Left cardiac atrium (tissue), 4 donors: ENCODE results near the gene PLPPR5. TPM values are rescaled to one million over a fixed set of nuclear protein-coding genes. Genes with fewer than 3 reads are reported as not detected.

Experiments used
- ATAC-seq, 2 donors: fragments of 200-7000 bp; cut with Tn5 transposase; one replicate each; pipeline ENCODE4 v1.9.1; 2020; ENCODE audit warnings: mild to moderate bottlenecking in 2 of 2, moderate library complexity in 2 of 2
- DNase-seq: peaks from one replicate; pipeline ENCODE4 v3.0.0-alpha.2; 2020
- intact Hi-C, 2 donors: fragments of 100-400 bp; cut with DNase I; formaldehyde crosslinking; loops; one replicate each; pipeline versions ENCODE4 v1.14.1 to v1.15.1; 2022 to 2023
- total RNA-seq, 2 donors: library from RNA; stranded (reverse); fragmentation: NEBNext Ultra II Directional; extraction: Animal tissue kit (Norgen Biotek cat#: 25700); gene quantifications; one replicate each; pipeline ENCODE4 v1.2.1, GENCODE V29; 2021
- donor health status: DM: no; HTN: yes; CAD: no.
- donor health status: DM: no; HTN: yes; CAD: no; lungs with severe emphysema.
- donor health status: DM: yes; HTN: yes; CAD: no.
- donor health status: Dilated cardiomyopathy.

The PLPPR5 gene
- total RNA-seq, 2 donors from 2014 or later: not detected

DNA sequence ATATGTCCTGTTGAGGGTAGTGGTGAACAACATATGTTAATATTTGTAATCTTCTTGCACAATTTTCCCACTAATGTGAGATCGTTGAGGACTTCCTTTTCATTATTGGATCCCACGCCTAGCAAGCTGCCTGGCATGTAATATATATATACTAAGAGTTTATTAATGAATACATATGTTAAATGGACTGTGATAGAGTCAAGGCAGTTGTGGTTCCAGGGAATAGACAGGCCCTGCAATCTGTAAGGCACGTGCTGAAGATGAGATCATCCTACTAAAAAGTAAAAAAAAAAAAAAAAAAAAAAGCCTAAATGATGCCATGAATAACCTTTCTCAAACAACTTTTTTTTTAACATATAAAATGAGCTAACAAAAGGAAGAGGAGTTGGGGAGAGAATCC is 28.9 kb downstream of the PLPPR5 start:
- ATAC-seq (no peak), DNase-seq (no peak)
- intact Hi-C loops: no loop called here

DNA sequence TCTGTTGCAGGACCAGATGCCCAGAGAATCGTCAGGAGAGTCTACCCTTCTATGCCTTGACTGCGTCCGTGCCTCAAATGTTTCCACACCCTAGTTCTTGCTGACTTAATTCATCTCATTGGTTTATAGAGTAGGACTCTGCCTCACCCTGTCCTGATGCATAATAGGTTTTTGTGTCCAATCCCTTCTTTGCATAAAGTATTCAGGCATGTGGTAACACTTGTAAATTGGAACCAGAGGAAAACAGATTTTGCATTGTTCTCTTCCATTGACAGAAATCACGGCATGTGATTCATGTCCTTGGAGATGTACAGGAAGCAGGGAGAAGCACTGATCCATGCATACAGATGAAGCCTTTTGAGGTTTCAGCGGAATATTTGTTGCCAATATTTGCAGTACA is 29.5 kb downstream of the PLPPR5 start:
- no peak for ATAC-seq
- intact Hi-C loops: no loop called here
- DNase-seq: no peak

DNA sequence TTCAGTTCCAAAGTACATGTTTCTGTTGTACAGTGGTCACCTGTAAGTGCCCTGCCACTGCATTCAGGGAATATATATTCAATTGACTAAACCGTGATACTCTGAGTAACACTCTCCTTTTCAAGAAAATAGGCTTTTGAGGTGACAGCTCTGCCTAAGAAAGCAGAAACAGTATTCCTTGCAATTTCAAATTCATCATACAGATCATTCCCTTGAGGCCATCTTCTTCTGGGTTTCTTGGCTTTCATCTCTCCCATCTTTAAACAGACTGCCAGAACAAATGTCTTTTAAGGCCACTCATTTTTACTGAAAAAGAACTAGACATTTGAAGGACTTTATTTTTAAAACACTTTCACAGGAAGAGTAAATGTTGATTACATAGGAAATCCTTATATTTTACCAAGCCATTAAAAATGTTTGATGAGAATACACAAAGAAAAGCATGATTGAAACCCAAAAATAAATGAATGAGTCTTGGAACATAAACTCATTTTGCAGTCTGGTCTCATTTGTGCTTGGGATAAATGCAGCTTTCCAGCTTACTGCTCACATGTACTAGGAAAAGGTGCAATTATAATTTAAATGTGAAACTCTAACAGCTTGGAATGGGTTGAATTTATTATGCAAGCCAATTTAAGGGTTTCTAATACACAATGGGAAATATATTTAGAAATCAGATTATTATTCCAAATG is 34.7 kb downstream of the PLPPR5 start:
- intact Hi-C loops: no loop called here
- no peak for ATAC-seq
- DNase-seq: no peak

DNA sequence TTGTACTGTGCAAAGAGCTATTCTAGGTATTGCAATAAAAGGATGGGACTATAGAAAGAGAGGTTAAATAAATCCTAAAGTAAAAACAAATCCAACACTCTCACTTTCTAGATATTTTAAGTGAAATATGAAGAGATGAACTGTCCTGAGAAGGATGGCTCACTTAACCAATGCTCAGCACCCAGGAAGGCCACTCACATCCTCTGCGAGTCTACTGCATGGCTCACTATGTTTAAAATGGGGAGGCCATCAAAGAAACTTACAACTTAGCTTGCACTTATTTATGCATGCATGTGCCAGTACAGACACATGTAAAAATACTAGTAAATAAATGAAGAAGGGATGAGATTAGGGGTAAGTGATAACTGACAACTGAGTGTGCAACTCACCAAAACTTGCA is 37.5 kb downstream of the PLPPR5 start:
- DNase-seq (no peak), ATAC-seq (no peak)
- intact Hi-C loops: no loop called here

DNA sequence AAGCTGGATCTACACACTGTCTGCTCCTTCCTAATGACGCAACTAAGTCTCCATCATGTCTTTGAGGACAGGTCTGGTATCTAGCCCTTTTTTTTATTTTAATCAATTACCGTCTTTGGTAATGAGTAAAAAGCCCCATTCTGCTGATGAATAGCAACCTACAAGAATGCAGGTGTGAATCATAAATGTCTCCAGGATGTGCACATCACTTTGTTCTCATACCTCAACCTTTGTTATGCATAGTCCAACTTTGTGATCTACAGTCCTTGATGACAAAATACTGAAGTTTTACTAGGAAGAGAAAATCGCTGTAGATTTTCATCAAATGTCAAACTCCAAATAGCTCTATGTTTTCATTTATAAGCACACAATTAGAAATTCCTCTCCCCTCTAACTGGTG is 39.3 kb downstream of the PLPPR5 start:
- intact Hi-C loops: no loop called here
- ATAC-seq (no peak), DNase-seq (no peak)

DNA sequence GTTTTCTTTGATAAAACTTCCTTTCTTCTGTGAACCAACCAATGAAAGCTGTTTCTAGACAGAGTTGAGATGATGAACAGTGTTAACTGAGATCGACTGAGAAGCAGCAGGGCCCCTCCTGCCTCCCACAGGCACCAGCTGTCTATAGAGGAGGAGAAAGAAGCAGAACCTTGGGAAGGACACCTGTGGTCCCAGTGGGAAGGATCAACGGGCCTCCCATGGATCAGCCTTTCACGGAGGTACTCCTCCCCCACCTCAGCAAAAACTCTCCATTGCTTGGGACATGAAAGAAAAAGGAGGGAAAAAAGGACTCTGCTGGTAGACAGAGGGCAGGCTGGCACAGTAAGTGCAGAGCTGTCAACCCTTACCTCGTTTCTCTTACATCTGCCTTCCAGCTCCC is 40.5 kb downstream of the PLPPR5 start:
- ATAC-seq: no peak
- intact Hi-C loops: no loop called here
- DNase-seq: no peak

DNA sequence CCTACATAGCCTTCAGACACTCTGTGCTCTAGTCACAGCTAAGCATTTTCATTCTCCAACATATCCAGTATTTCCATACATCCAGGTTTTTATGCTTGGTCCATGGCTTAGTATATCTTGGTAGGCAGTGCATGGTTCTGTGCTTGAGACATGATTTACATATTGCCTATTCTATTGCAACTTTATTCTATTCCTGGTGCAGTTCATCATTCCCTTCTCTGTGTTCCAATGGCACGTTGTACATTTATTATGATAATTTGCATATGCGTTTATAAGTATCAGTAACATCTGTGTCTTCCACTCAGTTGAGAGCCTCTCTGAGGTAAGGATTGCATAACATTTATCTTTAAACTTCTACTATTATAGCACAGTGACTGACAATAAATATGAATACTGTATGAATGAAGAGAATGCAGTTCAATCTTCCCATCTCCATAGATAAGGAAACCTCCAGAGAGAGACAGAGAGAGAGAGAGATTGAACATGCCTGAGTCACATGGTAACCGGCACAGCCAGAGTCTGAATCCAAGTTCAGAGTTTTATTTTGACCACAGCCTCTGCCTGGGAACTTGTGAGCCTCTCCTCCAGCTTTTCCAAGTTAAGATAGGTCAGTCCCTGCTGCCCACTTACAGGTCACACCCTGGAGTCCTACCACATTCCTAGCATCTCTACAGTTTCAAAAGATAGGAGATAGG is 41.5 kb downstream of the PLPPR5 start:
- no peak for ATAC-seq
- intact Hi-C loops: no loop called here

DNA sequence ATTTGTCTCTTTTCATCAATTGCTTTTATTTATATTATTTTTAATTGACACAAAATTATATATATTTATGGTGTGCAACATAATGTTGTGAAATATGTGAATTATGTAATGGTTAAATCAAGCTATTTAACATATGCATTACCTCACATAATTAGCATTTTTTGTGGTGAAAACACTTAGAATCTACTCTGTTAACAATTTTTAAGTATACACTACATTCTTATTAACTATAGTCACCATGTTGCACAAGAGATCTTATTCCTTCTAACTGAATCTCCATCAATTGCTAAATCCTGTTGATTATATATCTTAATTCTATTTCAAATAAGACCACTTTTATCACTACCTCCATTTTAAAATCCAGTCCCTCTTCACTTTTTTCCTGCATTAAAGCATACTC is 42.5 kb downstream of the PLPPR5 start:
- DNase-seq (no peak), ATAC-seq (no peak)
- intact Hi-C loops: no loop called here

More for the DNA sequence above, 41.5 kb downstream of the PLPPR5 start:
- DNase-seq: no peak

DNA sequence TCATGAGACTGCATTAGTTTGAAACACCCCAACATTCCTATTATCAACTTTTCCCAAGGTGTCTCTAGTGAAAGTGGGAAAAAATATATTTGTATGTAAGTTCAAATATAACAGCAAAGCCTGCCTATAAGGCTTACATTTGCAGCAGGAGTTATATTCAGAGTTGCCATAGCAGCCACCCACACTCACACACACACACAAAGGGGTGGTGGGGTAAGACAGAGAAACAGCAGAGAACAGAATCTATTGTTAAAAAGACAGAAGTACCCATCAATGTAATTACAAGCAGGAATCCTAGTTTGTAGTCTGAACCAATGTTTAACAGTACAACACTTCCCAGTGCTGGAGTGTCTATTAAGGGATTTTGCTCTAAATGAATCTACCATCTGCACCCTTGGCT is 55.0 kb downstream of the PLPPR5 start:
- DNase-seq (no peak), ATAC-seq (no peak)
- intact Hi-C loops: no loop called here

DNA sequence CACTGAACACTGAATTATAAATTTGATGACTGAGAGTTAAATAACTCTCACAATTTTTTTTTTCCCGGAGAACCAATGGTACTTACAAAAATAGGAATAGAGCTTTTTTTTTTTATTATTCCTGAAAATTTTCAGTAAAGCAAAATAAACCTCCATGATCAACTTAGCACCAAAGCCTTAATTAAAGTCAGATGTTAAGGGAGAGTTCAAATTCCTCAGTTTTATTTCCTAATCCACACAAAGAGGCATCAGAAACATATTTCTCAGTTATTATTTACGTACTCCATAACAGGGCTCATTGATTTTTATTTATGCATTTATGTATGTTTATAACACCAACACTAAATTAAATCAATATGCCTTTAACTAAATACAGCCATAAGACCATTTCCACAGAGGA is 55.5 kb downstream of the PLPPR5 start:
- ATAC-seq (no peak), DNase-seq (no peak)
- intact Hi-C loops: no loop called here

DNA sequence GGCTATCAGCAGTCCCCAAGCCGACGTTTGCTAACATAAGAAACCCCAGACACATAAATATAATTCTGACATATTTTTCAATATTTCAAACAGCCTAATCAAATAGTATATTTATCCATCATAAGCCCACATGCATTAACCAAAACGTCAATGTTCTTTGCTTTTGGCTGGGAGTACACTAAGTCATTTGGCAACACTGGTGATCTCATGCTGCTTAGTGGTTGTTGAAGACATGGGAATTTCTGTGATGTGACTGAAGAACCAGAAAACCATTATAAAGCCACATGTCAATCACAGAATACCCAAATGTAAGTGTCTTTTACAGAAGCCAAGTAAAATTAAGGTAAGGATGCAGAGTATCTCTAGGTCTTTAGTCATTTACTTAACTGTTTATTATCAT is 57.6 kb downstream of the PLPPR5 start:
- intact Hi-C loops: no loop called here
- no peak for DNase-seq
- no peak for ATAC-seq

DNA sequence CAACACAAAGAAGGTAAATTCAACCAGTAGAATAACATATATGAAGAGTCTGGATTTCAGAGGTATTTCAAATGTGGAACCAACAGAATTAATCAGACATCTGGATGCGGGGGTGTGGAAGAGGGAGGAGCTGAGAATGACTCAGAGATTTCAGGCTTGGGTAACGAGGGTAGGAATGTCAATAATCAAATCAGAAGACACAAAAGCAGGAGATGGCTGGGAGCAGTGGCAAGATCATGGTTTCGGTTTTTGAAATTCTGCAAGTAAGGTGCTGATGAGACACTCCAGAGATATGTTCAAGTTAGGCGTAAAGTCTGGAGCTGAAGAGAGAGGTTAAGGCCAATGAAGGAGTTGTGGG is 64.0 kb downstream of the PLPPR5 start:
- intact Hi-C loops: no loop called here
- ATAC-seq: no peak
- no peak for DNase-seq

DNA sequence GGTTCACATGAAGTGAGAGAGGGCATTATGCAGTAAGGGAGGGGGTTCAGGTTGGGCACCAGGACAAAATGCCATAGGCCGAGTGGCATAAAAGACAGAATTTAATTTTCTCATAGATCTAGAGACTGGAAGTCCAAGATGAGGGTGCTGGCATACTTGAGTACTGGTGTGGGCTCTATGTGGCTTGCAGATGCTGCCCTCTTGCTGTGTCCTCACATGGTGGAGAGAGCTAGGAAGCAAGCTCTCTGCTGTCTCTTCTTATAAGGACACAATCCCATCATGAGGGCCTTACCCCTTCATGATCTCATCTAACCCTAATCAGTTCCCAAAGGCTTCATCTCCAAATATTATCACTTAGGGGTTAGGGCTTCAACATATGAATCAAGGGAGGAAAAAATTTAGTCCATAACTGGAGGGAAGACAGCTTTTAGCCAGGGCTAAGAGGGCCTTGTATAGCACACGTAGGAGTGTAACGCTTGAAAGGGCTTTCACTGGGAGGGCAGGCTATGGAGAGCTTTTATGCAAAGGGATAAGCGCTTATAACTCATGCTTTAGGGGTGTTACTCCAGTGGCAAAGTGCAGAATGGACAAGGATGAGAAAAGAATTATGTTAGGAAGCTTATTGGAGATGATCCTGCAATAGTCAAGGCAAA is 64.5 kb downstream of the PLPPR5 start:
- intact Hi-C loops: no loop called here
- DNase-seq (no peak), ATAC-seq (no peak)

DNA sequence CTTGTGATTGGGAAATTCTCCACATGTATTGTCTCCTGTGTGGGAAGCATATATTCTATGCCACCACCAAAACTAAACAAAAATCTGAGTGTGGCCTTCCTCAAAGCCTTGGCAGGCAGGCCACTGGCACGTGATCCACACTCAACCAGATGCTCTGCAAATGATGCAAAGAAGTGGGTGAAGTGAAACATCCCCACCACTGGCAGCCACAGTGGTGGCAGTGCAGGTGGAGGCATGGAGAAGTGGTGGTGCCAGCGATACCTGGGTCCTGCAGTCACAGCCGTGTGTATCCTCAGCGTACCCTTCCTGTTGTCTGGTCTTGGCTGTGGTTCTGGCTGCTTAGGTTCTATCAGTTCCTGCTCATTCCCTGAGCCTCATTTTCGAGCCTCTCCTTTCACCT is 65.2 kb downstream of the PLPPR5 start:
- intact Hi-C loops: no loop called here
- ATAC-seq: no peak
- DNase-seq: no peak

DNA sequence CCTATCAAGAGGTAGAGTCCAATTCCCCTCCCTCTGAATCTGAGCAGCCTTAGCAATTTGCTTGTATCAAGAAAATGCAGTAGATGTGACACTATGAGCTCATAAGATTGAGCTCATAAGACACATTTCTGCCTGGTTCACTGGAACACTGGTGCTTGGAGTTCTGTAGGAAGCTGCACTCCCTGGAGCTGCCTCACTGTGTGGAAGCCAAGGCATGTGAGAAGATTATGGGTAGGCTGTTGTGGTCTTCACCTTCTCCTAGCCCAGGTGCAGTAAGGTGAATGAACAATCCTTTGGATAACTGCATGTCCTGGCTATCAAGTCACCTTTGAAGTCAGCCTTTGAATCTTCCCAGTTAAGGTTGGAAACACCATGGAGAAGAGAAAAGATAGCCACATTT is 67.3 kb downstream of the PLPPR5 start:
- DNase-seq: no peak
- ATAC-seq: no peak
- intact Hi-C loops: no loop called here

DNA sequence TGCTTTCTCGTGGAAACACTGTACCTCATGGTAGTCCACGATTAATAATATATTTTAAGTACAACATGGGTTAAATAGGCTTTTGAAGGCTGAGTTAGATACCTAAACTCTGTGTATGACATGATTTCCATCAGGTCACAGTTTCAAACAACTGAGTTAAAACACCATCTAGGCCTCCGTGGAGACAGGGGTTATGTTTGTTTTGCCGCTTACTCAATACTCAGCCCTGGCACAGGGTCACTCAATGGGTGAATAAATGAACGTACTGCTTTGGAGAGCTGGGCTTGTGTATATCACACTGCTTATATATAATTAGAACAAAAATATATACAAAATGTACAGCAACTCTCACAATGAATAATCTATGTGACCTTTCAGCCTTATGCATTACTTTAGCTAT is 72.5 kb downstream of the PLPPR5 start:
- intact Hi-C loops: no loop called here
- no peak for ATAC-seq
- no peak for DNase-seq

DNA sequence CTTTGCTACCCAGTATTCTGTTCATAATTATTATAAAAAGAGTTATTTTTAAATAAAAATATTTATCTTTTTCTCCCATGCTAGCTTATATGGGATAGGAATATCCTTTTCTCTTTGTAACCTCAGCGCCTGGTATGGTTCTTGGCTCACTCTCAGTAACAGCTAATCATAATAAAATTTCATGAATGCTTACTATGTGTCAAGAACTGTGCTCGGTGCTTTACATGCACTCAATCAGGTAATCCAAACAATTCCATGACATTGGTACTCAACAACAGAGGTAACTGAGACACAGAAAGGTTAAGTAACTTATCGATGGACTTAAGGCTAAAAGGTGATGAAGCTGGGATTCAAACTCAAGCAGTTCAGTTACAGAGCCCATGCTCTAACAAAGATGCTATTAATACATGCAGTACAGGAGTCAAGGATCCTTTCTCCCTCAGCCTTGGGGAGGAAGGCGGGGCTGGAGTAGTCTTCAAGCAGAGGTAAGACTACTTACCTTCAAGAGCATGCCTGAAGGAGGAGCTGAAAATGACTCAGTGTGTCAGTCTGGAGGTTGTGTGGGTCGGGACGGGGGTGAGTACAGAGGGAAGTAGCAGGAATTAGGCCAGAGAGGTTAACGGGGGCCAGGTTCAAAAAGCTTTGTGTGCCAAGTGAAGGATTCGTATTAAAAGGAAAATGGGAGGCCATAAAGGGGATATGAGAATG is 73.4 kb downstream of the PLPPR5 start:
- DNase-seq (no peak), ATAC-seq (no peak)
- intact Hi-C loops: no loop called here

DNA sequence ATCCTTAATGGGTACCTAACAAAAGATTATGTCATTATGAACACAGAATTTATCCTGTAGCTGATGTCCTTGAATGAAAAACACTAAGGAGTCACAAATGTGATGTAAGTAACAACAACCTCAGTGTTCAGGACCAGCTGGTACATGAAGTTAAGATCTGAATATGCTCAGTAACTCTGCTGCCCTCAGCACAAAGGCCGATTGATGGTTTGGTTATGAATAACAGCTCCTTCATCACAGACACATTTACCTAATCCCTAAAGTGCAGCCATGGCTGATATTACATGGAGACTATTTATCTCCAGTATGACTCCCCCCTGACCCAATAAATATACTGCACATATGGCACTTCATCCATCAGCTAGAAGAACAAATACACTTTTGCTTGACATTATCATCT is 75.2 kb downstream of the PLPPR5 start:
- DNase-seq: no peak
- ATAC-seq: no peak
- intact Hi-C loops: no loop called here

DNA sequence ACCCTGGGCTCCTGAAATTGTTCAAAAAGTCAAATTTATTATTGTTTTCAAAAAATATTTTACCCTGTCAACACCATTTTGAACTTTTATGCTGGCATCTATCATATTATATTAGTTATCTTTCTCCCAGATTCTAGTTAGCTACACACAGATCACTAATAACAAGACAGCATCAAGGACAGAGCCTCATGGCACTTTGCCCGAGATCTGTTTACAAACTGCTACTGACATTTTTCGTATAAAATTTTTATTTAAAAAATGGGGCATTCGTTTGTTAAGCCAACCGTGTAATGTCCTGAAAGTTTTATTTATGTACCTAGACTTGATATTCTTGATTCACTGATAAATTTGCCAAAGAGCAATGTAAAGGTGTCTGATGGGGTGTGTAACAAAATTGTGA is 78.1 kb downstream of the PLPPR5 start:
- intact Hi-C loops: no loop called here
- DNase-seq (no peak), ATAC-seq (no peak)

DNA sequence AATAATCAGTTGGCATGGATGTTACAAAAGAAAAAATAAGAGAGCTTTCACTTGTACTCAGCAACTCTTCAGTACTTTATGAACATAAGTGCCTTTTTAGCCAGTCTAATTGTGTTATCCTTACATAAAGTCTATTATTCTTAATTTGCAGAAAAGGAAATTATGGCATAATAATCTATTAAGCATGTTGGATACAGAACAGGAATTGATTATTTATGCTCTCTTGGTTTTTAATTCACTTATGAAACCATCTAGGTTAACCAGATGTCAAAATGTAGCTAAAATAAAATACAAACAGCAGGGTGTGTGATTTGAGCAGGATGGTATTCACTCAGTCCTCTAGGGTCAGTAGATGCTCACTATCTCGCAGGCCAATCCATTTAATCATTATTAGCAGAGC is 79.7 kb downstream of the PLPPR5 start:
- intact Hi-C loops: no loop called here
- DNase-seq (no peak), ATAC-seq (no peak)
